HG02840 (cell line): ENCODE data around the gene MEA1.
"Not testable (repeated sequence)": the region's sequence is repeated elsewhere in the genome, so short reads cannot be mapped to it uniquely, and the experiment has no call there.

Source experiments
- ATAC-seq: cut with Tn5 transposase; IDR thresholded peaks from one replicate; pipeline ENCODE4 v1.9.1; 2021; ENCODE audit warnings: mild to moderate bottlenecking, moderate library complexity, moderate number of reproducible peaks; ENCODE audit not compliant: unreplicated experiment, low FRiP score

MEA1 gene

DNA sequence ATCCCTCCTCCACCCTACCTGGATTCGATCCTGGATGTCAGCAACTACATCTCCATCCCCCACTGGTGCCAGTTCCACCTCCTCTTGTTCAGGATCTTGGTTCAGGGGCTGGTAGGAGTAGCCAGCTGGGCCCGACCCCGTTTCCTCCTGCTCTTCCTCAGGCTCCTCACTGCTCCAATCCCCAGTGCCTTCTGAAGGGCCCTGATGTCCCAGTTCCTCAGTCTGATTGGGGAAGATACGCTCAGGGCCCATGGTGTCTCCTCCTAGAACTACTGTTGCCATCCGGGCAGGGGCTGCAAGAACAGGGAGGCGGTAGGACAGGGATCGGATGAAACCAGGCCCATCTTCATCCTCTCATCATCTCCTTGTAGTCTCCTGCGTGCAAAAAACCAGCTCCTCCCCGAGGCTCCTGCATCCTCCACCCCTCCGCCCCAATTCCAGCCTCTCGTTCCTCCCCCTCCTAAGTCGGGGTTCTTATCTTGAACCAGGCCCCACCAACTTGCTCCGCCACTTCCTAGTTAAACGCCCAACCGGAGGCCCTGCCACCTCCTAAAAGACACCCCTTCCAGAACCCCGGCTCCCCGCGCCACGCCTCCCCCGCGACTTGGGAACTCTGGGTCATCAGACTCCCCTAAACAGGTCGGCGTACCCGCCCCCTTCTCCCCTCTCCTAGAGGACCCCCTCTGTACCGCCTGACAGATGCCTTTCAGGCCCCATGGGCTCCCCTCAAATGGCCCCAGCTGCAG, 476 bp downstream of the MEA1 start:
- peak; percentile 9 for ATAC-seq

DNA sequence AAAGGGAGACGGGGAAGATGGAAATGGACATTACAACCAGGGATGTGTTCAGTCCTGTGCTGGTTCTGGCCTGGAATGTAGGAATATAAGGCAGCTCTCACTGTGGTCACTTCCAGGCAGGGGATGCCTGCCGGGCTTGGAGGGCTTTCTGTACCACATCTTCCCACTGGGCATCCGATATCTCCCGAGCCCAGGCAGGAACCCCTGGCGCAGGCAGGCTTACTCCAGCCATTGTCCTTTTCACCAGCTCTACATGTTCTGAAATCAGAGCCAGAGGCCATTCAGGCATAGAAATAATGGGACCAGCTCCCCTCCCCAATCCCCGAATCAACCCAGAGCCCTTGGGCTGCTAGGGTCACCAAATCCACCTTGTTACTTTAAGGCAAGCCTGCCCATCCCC, 1.4 kb downstream of the MEA1 start:
- no peak for ATAC-seq

DNA sequence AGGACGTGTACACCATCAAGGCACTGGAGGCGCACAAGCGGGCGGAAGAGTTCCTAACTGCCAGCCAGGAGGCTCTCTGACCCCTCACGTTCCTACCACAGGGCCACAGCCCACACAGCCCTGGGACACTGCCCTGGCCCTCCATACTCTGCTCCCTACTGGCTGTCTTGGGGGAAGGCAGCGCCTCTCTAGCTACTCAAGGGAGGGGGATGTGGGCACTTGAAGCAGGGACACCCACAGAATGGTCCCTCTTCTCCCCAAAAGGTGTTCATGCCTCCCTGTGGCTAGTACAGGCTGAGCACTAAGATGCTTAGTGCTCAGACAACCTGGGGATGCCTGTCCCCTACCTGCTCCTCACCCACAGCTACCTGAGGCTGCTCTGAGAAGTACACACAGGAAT, 2.5 kb downstream of the MEA1 start:
- no peak for ATAC-seq

DNA sequence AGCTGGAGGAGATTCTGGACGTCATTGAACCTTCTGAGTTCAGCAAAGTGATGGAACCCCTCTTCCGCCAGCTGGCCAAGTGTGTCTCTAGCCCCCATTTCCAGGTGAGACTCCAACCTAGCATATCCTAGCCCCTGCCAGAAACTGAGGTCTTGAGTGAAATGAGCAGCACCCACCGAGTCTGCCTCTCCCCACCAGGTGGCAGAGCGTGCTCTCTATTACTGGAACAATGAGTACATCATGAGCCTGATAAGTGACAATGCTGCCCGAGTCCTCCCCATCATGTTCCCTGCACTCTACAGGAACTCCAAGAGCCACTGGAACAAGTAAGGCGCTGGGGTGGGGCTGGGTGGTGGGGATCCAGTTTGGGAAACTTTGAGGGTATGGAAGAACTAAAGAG, 4.6 kb downstream of the MEA1 start:
- ATAC-seq = no peak

DNA sequence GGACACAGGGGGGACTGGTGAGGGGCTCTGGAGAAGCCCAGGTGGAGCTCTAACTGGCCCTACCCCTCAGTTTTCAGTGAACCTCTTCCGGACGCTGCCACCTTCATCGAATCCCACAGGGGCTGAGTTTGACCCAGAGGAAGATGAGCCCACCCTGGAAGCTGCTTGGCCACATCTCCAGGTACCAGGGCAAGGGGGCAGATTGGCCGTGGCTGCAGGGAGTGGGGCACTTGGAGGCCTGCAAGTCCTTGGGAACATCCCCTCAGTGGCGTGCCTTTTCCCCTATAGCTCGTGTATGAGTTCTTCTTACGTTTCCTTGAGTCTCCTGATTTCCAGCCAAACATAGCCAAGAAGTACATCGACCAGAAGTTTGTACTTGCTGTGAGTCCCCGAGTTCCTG, 6.6 kb downstream of the MEA1 start:
- no peak for ATAC-seq

DNA sequence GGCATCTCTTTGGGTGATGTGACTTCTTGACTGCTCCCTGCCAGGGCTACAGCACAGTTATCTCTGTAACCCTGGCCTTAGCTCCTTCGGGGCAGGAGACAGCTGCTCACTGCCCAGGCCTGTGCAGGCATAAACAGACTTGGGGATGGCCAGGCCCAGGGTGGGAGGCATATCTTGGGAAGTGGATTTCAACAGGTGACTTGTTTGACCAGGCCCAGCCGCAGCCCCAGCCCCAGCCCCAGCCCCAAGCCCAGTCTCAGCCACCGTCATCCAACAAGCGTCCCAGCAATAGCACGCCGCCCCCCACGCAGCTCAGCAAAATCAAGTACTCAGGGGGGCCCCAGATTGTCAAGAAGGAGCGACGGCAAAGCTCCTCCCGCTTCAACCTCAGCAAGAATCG, 7.5 kb downstream of the MEA1 start:
- no peak for ATAC-seq

DNA sequence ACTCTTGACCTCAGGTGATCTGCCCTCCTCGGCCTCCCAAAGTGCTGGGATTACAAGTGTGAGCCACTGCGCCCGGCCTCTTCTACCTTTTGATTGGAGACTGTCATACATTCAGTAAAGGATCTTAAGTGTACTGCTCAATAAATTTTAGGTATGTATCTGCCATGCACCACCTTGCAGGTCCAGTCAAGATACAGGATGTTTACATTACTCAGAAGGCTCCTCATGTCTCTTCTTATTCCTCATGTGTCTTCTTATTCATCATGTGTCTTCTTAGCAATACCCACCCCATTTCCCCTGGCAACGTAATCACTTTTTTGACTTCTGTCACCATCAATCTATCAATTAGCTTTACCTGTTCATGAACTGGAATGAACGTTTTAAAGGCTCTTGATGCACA, 7.9 kb downstream of the MEA1 start:
- no peak for ATAC-seq

DNA sequence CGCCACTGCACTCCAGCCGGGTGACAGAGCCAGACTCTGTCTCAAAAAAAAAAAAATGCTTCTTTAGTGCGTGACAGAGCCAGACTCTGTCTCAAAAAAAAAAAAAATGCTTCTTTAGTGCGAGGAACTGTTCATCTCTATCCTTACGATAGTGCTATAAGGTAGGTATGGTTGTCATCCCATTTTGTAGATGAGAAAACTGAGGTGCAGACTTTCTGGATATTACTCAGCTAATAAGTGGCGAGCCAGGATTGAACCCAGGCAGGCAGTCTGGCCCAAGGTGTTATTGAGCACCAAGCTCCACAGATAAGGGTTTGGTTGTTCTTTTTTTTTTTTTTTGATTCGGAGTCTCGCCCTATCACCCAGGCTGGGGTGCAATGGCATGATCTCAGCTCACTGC, 11.9 kb downstream of the MEA1 start:
- ATAC-seq = no peak

DNA sequence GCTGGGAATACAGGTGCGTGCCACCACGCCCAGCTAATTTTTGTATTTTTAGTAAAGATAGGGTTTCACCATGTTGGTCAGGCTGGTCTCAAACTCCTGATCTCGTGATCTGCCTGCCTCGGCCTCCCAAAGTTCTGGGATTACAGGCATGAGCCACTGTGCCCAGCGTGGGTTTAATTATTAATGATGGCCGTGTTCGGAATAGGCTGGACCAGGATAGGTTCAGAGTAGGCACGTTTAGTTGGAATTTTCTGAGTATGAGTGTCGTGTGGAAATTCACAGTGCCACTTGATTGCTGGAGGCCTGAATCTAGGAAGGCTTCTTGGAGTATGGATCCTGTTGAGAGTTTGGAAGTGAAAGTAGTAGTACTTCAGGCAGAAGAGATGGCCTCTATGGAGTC, 15.5 kb downstream of the MEA1 start:
- not testable (repeated sequence) for ATAC-seq

DNA sequence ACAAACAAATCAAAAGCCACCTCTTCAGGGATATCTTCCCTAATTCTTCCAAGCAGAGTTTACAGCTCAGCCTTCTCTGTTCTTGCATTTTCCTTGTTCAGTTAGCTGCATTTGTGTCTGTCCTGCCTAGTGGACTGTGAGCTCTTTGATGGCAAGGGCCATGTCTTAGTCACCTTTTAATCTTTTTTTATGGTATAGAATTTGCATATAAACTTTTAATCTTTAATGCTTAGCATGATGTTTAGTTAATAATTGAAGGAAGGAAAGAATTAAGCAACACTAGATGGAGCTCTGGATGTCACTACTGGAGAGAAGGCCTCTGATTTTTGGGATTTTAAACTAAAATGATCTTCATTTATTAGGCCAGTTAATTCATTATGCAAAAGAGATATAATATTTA, 17.2 kb downstream of the MEA1 start:
- no peak for ATAC-seq

DNA sequence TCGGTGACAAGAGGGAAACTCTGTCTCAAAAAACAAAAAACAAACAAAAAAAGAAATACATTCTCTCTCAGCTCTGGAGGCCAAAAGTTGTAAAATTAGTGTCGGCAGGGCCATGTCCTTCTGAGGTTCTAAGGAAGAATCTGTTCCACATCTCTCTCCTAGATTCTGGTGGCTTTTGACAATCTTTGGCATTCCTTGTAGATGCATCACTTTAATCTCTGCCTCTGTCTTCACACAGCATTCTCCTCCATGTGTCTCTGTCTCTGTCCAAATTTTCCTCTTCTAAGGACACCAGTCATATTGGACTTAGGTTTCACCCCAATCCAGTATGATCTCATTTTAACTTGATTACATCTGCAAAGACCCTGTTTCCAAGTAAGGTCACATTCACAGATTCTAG, 20.3 kb downstream of the MEA1 start:
- no peak for ATAC-seq

DNA sequence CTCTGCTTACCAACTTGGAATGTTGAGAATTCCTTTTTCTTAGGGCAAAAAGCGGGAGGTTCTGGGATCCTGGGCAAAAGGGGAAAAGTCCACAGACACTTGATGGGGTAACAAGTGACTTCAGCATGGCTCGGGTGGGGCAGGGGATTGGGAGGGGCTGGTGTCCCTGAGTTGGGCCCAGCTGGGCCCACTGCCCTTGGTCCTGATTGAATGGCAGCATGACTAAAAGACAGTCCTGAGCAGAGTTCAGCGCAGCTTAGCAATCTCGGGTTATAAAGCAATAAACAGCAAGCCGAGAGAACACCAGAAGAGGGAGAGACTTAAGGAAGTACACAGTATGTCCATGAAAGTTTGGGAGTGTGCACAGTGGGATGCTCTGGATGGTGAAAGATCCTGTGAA, 23.8 kb downstream of the MEA1 start:
- ATAC-seq = no peak

DNA sequence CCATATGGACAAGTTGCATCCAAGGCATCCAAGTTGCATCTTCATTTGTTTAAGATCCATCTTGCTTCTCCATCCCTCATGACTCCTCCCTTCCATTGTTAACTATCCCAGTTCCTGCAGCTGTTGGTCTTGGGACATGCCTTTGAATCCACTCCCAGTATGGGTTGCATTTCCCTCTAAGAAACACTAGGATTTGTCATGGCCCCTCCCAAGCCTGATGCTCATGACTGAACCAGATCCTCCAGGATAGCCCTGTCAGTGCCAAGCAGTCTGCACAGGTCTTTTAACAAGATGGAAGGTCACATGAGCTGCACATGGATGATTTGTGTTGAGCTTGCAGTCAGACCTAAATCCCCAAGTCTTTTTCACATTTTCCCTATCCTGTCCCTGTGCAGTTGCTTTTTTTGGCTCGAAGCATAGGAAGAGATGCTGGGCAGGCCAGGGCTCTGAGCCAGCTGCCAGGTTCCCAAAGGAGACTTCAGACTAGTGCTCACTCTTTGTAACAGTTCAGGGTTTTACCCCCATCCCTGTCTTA, 25.2 kb downstream of the MEA1 start:
- no peak for ATAC-seq

DNA sequence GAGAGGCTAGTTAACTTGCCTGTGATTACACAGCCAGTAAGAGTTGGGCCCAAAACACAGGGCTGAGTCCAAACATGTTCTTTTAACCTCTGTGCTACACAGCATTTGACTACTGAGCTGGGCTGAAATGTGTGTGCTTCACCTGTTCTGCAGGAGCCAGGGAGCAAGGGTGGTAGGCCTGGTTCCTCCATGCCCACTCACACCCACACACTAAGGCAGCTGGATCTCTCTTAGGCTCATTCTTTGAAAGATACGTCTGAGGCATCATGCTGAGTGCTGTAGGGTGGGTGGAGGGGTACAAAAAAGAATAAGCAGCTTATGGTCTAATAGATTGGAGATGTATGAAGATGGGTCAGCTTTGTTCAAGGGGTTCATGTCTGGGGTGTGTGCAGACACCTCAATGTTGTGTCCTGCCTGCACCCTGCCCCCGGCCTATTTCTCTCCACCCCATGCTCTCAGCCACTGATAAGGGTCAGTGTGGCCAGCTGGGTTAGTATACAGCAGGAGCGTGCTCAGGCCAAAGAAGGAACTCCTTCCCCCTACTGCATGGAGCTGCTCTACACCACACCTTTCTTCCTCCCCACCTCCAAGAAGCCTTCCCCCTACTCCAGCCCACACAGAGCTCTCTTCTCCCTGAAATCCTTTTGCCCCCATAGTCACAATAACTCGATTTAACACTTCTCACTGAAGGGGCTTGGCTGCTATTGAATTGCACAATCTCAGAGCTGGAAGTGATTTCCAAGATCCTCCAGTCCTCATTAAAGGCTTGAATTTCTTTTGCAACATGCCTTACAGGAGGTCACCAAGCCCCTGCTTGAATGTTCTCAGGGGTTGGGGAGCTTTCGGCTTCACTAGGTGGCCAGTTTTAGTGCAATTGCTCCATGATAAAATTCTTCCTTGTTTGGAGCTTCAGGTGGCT, 26.0 kb downstream of the MEA1 start:
- no peak for ATAC-seq

DNA sequence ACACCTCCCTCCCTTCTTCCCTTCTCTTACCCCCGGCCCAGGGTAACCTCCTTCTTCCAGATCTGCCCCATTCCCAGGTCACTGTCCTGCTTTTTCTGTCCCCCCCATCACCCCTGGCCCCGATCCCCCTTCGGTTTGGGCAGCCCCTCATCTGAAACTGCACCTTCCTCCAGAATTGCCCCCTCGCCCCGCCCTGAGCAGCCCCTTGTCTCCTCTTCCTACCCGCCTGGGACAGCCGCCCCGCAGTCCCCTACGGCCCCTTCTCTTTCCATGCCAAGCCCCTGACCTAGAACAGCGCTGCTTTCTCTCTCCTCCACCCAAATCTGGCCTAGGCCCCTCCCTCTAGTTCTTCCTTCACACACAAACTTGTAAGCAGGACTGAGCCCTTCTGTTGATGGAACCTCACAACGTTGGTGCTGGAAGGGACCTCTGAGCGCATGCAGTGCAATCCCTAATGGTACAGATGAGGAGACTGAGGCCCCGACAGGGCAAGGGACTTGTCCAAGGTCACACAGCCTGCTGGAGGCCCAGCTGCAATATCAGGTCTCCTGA, 28.7 kb downstream of the MEA1 start:
- ATAC-seq = no peak

DNA sequence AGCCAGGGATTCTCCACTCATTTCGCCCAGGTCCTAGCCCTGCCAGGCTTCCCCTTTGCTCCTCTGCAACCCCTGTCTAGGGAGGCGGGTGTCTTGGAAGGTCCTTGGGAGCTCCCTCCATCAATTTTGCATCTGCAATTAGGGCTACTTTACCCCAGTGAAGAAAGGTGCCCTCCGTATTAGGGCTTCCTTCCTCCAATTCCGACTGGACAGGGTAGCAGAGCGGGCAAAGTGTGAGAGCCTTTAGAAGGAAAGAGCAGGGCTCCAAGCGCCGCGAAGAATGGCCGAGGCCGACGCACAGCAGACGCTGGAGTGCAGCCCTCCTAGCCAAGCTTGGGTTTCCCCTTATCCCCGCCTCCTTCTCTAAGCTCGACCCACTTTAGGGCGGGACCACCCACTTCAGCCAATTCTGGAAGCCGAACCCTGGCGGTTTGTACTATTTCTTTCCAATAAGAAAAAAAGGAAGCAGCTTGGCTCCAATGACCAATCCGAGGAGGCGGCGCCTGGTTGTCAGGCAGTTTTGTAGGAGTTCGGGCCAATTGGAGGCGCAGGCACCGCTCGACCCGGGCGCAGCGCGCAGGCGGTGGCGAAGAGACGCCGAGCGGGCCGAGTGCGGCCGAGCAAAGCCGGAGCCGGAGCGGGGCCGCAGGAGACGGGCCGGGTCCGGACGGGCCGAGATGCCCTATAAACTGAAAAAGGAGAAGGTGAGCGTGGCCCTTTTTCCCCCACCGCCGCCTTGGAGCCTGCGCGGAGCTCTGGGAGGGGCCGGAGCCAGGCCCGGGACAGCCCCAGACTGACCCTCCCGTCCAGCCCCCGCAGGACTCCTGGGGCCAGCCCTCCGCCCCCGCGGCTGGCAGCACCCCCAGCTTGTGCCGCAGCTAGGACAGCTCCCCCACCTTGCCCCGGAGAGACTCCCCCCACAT, 29.5 kb downstream of the MEA1 start, which contains the start of gene PPP2R5D:
Gene PPP2R5D (plus strand): TSS at position 570 of the 923 bp plus-strand sequence. CDS start 108 bp downstream, at position 678.
- peak; percentile 92 for ATAC-seq

DNA sequence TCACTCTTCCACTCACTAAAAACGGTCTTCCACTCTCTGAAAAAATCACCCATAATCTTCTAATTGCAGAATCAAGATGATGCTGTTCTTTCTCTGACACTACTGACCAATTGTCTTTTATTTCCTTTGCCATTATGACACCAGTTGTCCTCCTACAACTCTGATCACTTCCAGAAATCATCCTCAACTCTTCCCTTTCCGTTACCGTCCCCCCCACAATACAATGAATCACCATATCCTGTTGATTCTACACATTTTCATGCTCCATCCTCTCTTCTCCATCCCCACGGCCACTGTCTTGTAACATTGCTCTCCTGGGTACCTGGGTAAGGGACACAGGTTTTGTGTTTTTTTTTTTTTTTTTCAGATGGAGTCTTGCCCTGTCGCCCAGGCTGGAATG, 31.9 kb downstream of the MEA1 start:
- no peak for ATAC-seq

DNA sequence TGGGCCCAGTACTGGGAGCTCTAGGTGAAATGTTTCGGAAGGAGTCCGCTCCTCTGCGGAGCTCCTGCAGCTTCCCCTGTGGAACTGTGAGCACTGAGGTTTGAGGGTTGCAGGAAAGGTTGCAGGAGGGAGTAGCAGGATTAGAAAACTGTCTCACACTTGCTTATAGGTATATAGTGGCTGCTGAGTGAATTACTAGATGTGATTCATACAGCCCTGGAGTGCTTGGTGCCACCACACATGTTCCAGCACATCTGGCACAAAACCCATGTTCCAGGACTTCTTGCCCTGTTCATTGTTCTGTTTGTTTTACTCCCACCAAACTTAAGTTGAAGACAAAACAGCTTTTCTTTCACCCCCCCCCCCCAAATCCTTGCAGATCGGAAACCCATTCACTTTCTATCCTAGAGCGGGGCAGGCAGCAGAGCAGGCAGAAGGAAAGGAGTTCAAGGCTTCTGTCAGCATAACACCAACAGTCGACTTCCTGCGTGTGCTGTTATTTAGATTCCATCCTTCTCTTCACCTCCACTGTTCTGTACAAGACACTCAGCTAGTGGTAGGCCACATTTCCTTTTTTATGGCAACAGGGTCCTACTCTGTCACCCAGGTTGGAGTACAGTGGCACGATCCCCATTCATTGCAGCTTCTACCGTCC, 34.1 kb downstream of the MEA1 start:
- no peak for ATAC-seq

DNA sequence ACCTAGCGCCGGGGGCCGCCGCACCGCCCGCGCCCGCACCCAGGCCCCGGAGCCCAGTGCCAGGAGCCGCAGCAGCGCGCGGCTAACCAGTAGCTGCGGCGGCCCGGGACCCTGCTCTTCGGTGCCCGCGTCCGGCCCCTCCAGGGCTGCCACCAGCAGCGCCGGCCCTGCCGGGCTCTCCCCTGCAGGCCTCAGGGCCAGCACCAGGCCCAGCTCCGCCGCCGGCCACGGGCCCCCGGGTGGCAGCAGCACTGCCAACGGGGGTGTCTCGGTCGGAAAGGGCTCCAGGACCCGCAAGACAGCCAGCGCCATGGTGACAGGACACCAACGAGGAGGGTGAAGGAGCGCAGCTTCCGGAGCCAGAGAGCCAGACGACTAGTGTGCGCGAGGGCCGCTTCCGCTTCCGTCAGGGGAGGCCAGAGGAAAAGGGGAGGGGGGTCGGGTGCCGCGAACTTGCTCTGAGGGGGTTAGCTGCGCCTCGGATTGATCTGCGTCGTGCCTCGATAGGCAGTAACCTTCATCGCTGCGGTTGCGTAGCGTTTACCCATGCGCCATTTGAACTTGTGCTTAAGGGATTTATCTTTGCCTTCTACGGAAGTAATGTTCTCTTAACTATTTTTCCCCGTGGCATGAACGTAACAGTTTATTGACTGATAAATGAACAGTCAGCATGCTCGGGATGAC, 34.8 kb downstream of the MEA1 start, which contains the start of gene PEX6:
Gene PEX6 (minus strand): TSS at position 343 of the 684 bp plus-strand sequence. CDS start 31 bp downstream, at position 312.
- ATAC-seq = peak; percentile 90
